Measurements from ENCODE around the gene MGAT3. TPM values are rescaled to one million over a fixed set of nuclear protein-coding genes. Genes with fewer than 3 reads are reported as not detected.

The MGAT3 gene
- total and polyA plus RNA-seq, 9 of the 15 experiments (the other 6 are each of a cell fraction or from before 2014, with no cell fraction given): 0.10 to 11.5 (median 4.6) TPM

DNA sequence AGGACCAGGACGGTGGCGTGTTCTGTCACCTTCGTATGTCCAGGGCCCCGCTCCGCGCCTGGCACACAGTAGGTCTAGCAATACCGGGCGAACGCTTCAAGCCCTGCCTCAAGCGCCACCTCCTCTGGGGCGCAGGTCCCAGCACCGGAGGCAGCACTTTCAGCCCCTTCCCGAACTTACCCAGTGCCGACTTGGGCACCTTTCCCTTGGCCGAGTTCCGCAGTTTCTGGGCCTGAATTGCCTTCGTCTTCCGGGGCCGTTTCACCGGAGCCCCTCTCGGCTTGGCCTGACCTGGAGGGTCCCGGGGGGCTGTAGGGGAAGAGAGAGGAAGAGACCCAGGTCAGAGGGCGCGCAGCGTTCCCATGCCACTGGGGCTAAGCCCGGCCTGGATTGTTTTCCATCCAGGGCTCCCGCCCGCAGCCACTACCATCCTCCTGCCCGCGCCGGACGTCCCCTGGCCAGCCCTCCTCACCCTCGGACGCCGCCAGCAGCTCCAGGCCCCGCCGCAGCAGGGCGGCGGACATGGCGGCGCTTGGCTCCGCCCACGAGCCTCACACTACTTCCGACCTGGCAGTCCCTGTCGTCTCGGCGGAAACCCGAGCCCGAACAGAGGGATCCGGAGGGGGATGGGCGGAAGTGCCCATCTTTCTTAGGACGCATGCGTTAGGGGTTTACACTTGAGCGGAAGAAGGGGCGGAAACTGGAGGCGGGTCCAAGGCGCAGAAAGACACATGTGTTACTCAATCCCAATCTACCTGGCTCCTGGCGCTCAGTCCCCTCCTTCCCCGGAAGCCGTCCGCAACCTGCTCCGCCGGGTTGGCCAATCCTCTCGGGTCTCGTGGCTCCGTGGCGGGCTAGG is 75.6 kb downstream of the MGAT3 start, which contains the start of gene RPS19BP1 (continued):
- TF ChIP-seq, protein P1, sequence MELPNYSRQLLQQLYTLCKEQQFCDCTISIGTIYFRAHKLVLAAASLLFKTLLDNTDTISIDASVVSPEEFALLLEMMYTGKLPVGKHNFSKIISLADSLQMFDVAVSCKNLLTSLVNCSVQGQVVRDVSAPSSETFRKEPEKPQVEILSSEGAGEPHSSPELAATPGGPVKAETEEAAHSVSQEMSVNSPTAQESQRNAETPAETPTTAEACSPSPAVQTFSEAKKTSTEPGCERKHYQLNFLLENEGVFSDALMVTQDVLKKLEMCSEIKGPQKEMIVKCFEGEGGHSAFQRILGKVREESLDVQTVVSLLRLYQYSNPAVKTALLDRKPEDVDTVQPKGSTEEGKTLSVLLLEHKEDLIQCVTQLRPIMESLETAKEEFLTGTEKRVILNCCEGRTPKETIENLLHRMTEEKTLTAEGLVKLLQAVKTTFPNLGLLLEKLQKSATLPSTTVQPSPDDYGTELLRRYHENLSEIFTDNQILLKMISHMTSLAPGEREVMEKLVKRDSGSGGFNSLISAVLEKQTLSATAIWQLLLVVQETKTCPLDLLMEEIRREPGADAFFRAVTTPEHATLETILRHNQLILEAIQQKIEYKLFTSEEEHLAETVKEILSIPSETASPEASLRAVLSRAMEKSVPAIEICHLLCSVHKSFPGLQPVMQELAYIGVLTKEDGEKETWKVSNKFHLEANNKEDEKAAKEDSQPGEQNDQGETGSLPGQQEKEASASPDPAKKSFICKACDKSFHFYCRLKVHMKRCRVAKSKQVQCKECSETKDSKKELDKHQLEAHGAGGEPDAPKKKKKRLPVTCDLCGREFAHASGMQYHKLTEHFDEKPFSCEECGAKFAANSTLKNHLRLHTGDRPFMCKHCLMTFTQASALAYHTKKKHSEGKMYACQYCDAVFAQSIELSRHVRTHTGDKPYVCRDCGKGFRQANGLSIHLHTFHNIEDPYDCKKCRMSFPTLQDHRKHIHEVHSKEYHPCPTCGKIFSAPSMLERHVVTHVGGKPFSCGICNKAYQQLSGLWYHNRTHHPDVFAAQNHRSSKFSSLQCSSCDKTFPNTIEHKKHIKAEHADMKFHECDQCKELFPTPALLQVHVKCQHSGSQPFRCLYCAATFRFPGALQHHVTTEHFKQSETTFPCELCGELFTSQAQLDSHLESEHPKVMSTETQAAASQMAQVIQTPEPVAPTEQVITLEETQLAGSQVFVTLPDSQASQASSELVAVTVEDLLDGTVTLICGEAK (IDR thresholded peaks at IDR 0.05): peak; percentile 97
- TF ChIP-seq, protein P1 (CRISPR knock-in tag; IDR thresholded peaks at IDR 0.05): no peak
- TF ChIP-seq ZNF232 (CRISPR knock-in tag; IDR thresholded peaks at IDR 0.05) (no peak), PPARD (CRISPR knock-in tag; IDR thresholded peaks at IDR 0.05) (no peak), NCOA6 (IDR thresholded peaks at IDR 0.05) (no peak), ZC3H11A (IDR thresholded peaks at IDR 0.05; ENCODE audit: low read depth, low read length) (no peak), STAG1 (CRISPR knock-in tag; IDR thresholded peaks at IDR 0.05; ENCODE audit: borderline replicate concordance) (no peak), TBL1XR1 (IDR thresholded peaks at IDR 0.05; ENCODE audit: low read length in 2 of 2) (no peak), RFX5 (IDR thresholded peaks at IDR 0.05; ENCODE audit: low read depth, low read length) (no peak), MTA2 (IDR thresholded peaks at IDR 0.05; ENCODE audit: low read depth) (no peak), ZBTB8A (IDR thresholded peaks at IDR 0.05; ENCODE audit: partially characterized antibody) (no peak)
- TF ChIP-seq, protein P2, sequence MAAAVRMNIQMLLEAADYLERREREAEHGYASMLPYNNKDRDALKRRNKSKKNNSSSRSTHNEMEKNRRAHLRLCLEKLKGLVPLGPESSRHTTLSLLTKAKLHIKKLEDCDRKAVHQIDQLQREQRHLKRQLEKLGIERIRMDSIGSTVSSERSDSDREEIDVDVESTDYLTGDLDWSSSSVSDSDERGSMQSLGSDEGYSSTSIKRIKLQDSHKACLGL (CRISPR knock-in tag; IDR thresholded peaks at IDR 0.05; ENCODE audit: borderline replicate concordance, poor library complexity, severe bottlenecking): no peak
- TF ChIP-seq, protein P3, sequence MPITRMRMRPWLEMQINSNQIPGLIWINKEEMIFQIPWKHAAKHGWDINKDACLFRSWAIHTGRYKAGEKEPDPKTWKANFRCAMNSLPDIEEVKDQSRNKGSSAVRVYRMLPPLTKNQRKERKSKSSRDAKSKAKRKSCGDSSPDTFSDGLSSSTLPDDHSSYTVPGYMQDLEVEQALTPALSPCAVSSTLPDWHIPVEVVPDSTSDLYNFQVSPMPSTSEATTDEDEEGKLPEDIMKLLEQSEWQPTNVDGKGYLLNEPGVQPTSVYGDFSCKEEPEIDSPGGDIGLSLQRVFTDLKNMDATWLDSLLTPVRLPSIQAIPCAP (CRISPR knock-in tag; IDR thresholded peaks at IDR 0.05; ENCODE audit: borderline replicate concordance): no peak
- TF ChIP-seq, protein P4, sequence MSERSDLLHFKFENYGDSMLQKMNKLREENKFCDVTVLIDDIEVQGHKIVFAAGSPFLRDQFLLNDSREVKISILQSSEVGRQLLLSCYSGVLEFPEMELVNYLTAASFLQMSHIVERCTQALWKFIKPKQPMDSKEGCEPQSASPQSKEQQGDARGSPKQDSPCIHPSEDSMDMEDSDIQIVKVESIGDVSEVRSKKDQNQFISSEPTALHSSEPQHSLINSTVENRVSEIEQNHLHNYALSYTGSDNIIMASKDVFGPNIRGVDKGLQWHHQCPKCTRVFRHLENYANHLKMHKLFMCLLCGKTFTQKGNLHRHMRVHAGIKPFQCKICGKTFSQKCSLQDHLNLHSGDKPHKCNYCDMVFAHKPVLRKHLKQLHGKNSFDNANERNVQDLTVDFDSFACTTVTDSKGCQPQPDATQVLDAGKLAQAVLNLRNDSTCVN (CRISPR knock-in tag; IDR thresholded peaks at IDR 0.05): no peak
